Stimulated activated CD4-positive, alpha-beta T cell treated with anti-CD3 and anti-CD28 coated beads, TNF-alpha, amount 100 ng/mL, for 24 hours (primary cell): ENCODE results near the gene LIN28A.

Experiments
- DNase-seq, 3 experiments: peaks; one replicate each; pipeline ENCODE4 v3.0.0-alpha.2; 2020; ENCODE audit warnings: low read depth in 3 of 3

LIN28A gene

GRCh38 chr1:26434161-26434752 is 23.6 kb downstream of the LIN28A start:
- DNase-seq: no peak

- DNase-seq: no peak
Observed at GRCh38 chr1:26438041-26438440, 27.4 kb downstream of the LIN28A start.

- no peak for DNase-seq
Observed at GRCh38 chr1:26440259-26440658, 29.6 kb downstream of the LIN28A start.

GRCh38 chr1:26449868-26450267 is 39.3 kb downstream of the LIN28A start:
- no peak for DNase-seq

GRCh38 chr1:26450908-26451307 is 40.3 kb downstream of the LIN28A start:
- no peak for DNase-seq

GRCh38 chr1:26452459-26453183 is 42.0 kb downstream of the LIN28A start:
- no peak for DNase-seq

GRCh38 chr1:26459148-26459547 is 48.5 kb downstream of the LIN28A start:
- no peak for DNase-seq

- DNase-seq: no peak
Observed at GRCh38 chr1:26459573-26460031, 49.0 kb downstream of the LIN28A start.

- DNase-seq: no peak
Observed at GRCh38 chr1:26468911-26469310, 58.3 kb downstream of the LIN28A start.

- no peak for DNase-seq
Observed at GRCh38 chr1:26469558-26469957, 58.9 kb downstream of the LIN28A start.

- DNase-seq: no peak
Observed at GRCh38 chr1:26470878-26471497, 60.4 kb downstream of the LIN28A start.

- peak; percentile 11 to 39 (median 15) for DNase-seq
Observed at GRCh38 chr1:26471498-26472319, 61.1 kb downstream of the LIN28A start.

GRCh38 chr1:26472320-26472900 is 61.8 kb downstream of the LIN28A start, which contains the start of gene HMGN2:
Gene HMGN2 (plus strand): TSS chr1:26472440. CDS start chr1:26472613, 173 bp downstream.
- peak; percentile 81 to 92 (median 82) for DNase-seq

GRCh38 chr1:26472901-26473845 is 62.6 kb downstream of the LIN28A start:
- DNase-seq: peak; percentile 88 to 91 (median 90)

GRCh38 chr1:26474818-26475217 is 64.2 kb downstream of the LIN28A start:
- DNase-seq: no peak

GRCh38 chr1:26475989-26476388 is 65.4 kb downstream of the LIN28A start:
- no peak for DNase-seq

GRCh38 chr1:26476958-26477357 is 66.3 kb downstream of the LIN28A start:
- no peak for DNase-seq

- no peak for DNase-seq
Observed at GRCh38 chr1:26477446-26478152, 67.0 kb downstream of the LIN28A start.

GRCh38 chr1:26478159-26478558 is 67.5 kb downstream of the LIN28A start:
- DNase-seq: no peak

- DNase-seq: no peak
Observed at GRCh38 chr1:26478988-26479387, 68.4 kb downstream of the LIN28A start.
